HEK293 (cell line): ENCODE results near the gene CDHR4.
"Not testable (repeated sequence)": the region's sequence is repeated elsewhere in the genome, so short reads cannot be mapped to it uniquely, and the experiment has no call there.

Experiments used
- CTCF ChIA-PET: fragments of 350-600 bp; formaldehyde crosslinking; extraction: SDS; loops from one replicate; lab custom pipeline; 2021; ENCODE audit warnings: antibody characterized with exemption; lab: Yijun Ruan, JAX
- POLR2A ChIA-PET: fragments of 300-600 bp; formaldehyde crosslinking; extraction: SDS; loops from one replicate; lab custom pipeline; 2020; ENCODE audit warnings: antibody characterized with exemption, inconsistent platforms; lab: Yijun Ruan, JAX
- H3K27ac ChIP-seq: fragments of 200-500 bp; sonication (Bioruptor generic); 2 replicates; pipeline ENCODE4 v1.5.1; 2014; ENCODE audit warnings: low read depth, low read length, control low read depth, inconsistent platforms; ENCODE audit errors: extremely low read depth
- H3K36me3 ChIP-seq, 2 experiments: fragments of 200-500 bp in 1 of 2; sonication (Bioruptor generic) in 1 of 2; 1 replicate in 1 of 2; 2 replicates in 1 of 2; pipeline ENCODE4 v1.5.1; 2014 to 2017; ENCODE audit warnings: inconsistent platforms in 2 of 2, low read length in 2 of 2; ENCODE audit not compliant: control insufficient read depth in 2 of 2, insufficient read depth in 1 of 2
- H3K4me1 ChIP-seq: fragments of 200-500 bp; sonication (Bioruptor generic); 2 replicates; pipeline ENCODE4 v1.5.1; 2014; ENCODE audit warnings: mild to moderate bottlenecking, low read length, inconsistent platforms; ENCODE audit not compliant: control insufficient read depth, insufficient read depth
- H3K4me3 ChIP-seq: 2 replicates; pipeline ENCODE4 v1.5.1; 2011; ENCODE audit warnings: low read depth, mild to moderate bottlenecking, control low read depth, low read length, moderate library complexity
- H3K9me3 ChIP-seq: fragments of 200-500 bp; sonication (Bioruptor generic); 2 replicates; pipeline ENCODE4 v1.5.1; 2014; ENCODE audit warnings: low read depth, low read length, inconsistent platforms; ENCODE audit not compliant: control insufficient read depth, insufficient read depth
- GLIS1 ChIP-seq: fragments of 450-650 bp; formaldehyde crosslinking; IDR thresholded peaks from 2 replicates; pipeline ENCODE4 v1.5.1; 2016; ENCODE audit warnings: missing biosample characterization, missing genetic modification characterization
- HOXD13 ChIP-seq: sonication (generic); formaldehyde crosslinking; IDR thresholded peaks from 2 replicates; pipeline ENCODE4 v1.8.0; 2022; ENCODE audit warnings: missing genetic modification reagents, borderline replicate concordance
- KLF8 ChIP-seq: fragments of 450-650 bp; formaldehyde crosslinking; IDR thresholded peaks from 2 replicates; pipeline ENCODE4 v1.5.1; 2016; ENCODE audit warnings: missing biosample characterization, missing genetic modification characterization
- SP2 ChIP-seq: fragments of 450-650 bp; formaldehyde crosslinking; IDR thresholded peaks from 2 replicates; pipeline ENCODE4 v1.5.1; 2016; ENCODE audit warnings: missing biosample characterization, missing genetic modification characterization
- ZNF114 ChIP-seq: fragments of 450-650 bp; formaldehyde crosslinking; IDR thresholded peaks from 2 replicates; pipeline ENCODE4 v1.5.0; 2017; ENCODE audit warnings: missing biosample characterization, missing genetic modification characterization
- ZNF121 ChIP-seq: fragments of 450-650 bp; formaldehyde crosslinking; IDR thresholded peaks from 2 replicates; pipeline ENCODE4 v1.5.1; 2016; ENCODE audit warnings: missing biosample characterization, missing genetic modification characterization
- ZNF132 ChIP-seq: fragments of 450-650 bp; formaldehyde crosslinking; IDR thresholded peaks from 2 replicates; pipeline ENCODE4 v1.5.1; 2017; ENCODE audit warnings: missing biosample characterization, missing genetic modification characterization, borderline replicate concordance
- ZNF140 ChIP-seq: fragments of 450-650 bp; formaldehyde crosslinking; IDR thresholded peaks from 2 replicates; pipeline ENCODE4 v1.5.1; 2016; ENCODE audit warnings: missing biosample characterization, missing genetic modification characterization
- ZNF146 ChIP-seq: fragments of 450-650 bp; formaldehyde crosslinking; IDR thresholded peaks from 2 replicates; pipeline ENCODE4 v1.5.1; 2016; ENCODE audit warnings: missing biosample characterization, missing genetic modification characterization
- ZNF174 ChIP-seq: fragments of 450-650 bp; formaldehyde crosslinking; IDR thresholded peaks from 2 replicates; pipeline ENCODE4 v1.5.0; 2017; ENCODE audit warnings: missing biosample characterization, mild to moderate bottlenecking, missing genetic modification characterization
- ZNF324 ChIP-seq: fragments of 450-650 bp; formaldehyde crosslinking; IDR thresholded peaks from 2 replicates; pipeline ENCODE4 v1.5.1; 2016; ENCODE audit warnings: missing biosample characterization, missing genetic modification characterization
- TF ChIP-seq, protein P1 (sequence below): fragments of 450-650 bp; formaldehyde crosslinking; IDR thresholded peaks from 2 replicates; pipeline ENCODE4 v1.5.1; 2017; ENCODE audit warnings: missing biosample characterization, missing genetic modification characterization
- TF ChIP-seq, protein P2 (sequence below): fragments of 450-650 bp; formaldehyde crosslinking; IDR thresholded peaks from 2 replicates; pipeline ENCODE4 v1.5.1; 2016; ENCODE audit warnings: missing biosample characterization, missing genetic modification characterization
- TF ChIP-seq, protein P3 (sequence below): fragments of 450-650 bp; IDR thresholded peaks from 2 replicates; pipeline ENCODE4 v1.5.1; 2018; ENCODE audit warnings: missing biosample characterization, mild to moderate bottlenecking, missing genetic modification characterization
- TF ChIP-seq, protein P4 (sequence below): fragments of 450-650 bp; formaldehyde crosslinking; IDR thresholded peaks from 2 replicates; pipeline ENCODE4 v1.5.1; 2016; ENCODE audit warnings: missing biosample characterization, missing genetic modification characterization
- TF ChIP-seq, protein P5 (sequence below): fragments of 450-650 bp; formaldehyde crosslinking; IDR thresholded peaks from 2 replicates; pipeline ENCODE4 v1.5.1; 2017; ENCODE audit warnings: missing biosample characterization, missing genetic modification characterization

CDHR4 gene

DNA sequence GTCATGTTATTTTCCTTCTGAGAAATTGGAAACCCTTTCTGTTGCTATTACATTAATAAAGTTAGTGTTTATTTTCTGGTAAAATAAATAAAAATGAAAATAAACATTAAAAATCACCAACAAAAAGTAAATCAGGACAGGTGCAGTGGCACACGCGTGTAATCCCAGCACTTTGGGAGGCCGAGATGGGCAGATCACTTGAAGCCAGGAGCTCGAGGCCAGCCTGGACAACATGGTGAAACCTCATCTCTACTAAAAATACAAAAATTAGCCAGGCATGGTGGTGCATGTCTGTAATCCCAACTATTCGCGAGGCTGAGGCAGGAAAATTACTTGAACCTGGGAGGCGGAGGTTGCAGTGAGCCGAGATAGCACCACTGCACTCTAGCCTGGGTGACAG is 23.6 kb downstream of the CDHR4 start:
- CTCF ChIA-PET, result not testable (repeated sequence)

DNA sequence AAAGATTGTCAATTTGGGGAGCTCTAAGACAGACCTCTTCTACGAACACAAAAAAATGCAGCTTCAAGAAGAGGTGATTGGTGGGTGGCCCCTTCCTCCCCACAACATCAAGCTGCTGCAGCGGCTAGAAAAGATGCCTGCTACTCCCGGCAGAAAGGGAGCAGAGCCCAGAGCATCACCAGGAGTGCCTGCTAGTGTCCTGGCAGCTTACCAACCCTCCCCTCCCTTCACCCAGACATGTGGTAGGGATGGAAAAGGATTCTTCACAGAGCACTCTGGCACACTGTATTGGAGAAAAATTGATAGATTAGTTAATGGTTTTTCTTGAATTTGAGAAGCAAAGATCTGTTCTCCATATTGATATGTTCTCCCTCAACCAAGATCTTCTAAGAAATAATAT is 24.1 kb downstream of the CDHR4 start:
- CTCF ChIA-PET, result no interaction called here
- POLR2A ChIA-PET, result no interaction called here
- Histone ChIP-seq H3K4me3 (no peak overlapping the region), H3K36me3 (peaks cover 0 to 25% of the 10 kb centered on the region in 2 experiments; a peak in 2 of 3 replicates), H3K27ac (no peak overlapping the region), H3K9me3 (no peaks in the 10 kb centered on the region), H3K4me1 (no peaks in the 10 kb centered on the region)
- TF ChIP-seq, protein P1, sequence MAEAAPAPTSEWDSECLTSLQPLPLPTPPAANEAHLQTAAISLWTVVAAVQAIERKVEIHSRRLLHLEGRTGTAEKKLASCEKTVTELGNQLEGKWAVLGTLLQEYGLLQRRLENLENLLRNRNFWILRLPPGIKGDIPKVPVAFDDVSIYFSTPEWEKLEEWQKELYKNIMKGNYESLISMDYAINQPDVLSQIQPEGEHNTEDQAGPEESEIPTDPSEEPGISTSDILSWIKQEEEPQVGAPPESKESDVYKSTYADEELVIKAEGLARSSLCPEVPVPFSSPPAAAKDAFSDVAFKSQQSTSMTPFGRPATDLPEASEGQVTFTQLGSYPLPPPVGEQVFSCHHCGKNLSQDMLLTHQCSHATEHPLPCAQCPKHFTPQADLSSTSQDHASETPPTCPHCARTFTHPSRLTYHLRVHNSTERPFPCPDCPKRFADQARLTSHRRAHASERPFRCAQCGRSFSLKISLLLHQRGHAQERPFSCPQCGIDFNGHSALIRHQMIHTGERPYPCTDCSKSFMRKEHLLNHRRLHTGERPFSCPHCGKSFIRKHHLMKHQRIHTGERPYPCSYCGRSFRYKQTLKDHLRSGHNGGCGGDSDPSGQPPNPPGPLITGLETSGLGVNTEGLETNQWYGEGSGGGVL (tag by site-specific recombination), result no peak
- TF ChIP-seq, protein P2, sequence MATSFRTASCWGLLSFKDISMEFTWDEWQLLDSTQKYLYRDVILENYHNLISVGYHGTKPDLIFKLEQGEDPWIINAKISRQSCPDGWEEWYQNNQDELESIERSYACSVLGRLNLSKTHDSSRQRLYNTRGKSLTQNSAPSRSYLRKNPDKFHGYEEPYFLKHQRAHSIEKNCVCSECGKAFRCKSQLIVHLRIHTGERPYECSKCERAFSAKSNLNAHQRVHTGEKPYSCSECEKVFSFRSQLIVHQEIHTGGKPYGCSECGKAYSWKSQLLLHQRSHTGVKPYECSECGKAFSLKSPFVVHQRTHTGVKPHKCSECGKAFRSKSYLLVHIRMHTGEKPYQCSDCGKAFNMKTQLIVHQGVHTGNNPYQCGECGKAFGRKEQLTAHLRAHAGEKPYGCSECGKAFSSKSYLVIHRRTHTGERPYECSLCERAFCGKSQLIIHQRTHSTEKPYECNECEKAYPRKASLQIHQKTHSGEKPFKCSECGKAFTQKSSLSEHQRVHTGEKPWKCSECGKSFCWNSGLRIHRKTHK (tag by site-specific recombination), result no peak
- TF ChIP-seq HOXD13 (CRISPR knock-in tag) (no peak), ZNF140 (no peak), GLIS1 (tag by site-specific recombination) (no peak), ZNF324 (tag by site-specific recombination) (no peak), ZNF114 (no peak)
- TF ChIP-seq, protein P3, sequence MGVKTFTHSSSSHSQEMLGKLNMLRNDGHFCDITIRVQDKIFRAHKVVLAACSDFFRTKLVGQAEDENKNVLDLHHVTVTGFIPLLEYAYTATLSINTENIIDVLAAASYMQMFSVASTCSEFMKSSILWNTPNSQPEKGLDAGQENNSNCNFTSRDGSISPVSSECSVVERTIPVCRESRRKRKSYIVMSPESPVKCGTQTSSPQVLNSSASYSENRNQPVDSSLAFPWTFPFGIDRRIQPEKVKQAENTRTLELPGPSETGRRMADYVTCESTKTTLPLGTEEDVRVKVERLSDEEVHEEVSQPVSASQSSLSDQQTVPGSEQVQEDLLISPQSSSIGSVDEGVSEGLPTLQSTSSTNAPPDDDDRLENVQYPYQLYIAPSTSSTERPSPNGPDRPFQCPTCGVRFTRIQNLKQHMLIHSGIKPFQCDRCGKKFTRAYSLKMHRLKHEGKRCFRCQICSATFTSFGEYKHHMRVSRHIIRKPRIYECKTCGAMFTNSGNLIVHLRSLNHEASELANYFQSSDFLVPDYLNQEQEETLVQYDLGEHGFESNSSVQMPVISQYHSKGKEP (tag by site-specific recombination), result no peak

More for the DNA sequence above, 23.6 kb downstream of the CDHR4 start:
- POLR2A ChIA-PET, H3K27ac ChIP-seq, H3K9me3 ChIP-seq, H3K4me3 ChIP-seq, H3K4me1 ChIP-seq: not testable (repeated sequence)
- H3K36me3 ChIP-seq, result peaks cover 0 to 31% of the 10 kb centered on the region in 2 experiments; a peak in 2 of 3 replicates

DNA sequence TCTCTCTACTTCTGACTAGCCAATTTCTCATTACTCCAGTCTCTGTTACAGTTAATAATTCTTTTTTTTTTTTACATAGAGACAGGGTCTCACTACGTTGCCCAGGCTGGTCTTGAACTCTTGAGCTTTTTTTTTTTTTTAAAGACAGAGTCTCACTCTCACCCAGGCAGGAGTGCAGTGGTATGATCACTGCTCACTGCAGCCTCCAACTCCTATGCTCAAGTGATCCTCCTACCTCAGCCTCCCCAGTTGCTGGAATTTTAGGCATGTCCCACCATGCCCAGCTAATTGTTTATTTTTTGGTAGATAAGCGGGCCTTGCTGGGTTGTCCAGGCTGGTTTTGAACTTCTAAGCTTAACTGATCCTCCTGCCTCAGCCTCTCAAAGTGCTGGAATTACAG is 27.0 kb downstream of the CDHR4 start:
- ChIA-PET POLR2A (interaction anchor here (1.3 kb wide), 1 partner anchor 49 kb away, joined by 4 read pairs; no protein-coding TSS in a partner anchor), CTCF (no interaction called here)
- no peak overlapping the region for H3K4me3 ChIP-seq

DNA sequence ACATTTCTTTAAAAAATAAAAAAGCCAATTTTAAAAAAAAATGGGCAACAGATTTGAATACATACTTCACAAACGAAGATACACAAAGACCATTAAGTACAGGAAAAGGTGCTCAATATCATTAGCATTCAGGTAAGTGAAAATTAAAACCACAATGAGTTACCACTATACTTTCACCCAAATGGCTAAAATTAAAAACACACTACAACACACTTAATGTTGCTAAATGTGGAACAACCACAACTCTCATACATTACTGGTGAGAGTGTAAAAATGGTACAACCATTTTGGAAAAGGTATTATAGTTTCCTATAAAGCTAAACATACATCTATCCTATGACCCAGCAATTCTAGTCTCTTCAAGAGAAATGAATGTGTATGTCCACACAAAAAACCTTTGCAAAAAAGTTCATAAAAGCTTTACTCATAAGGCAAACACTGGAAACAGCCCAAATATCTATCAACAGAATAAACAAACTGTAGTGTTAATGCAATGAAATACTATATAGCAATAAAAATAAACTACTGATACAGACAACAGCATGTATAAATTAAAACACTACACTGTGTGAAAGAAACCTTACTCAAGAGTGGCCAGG is 28.2 kb downstream of the CDHR4 start:
- H3K27ac ChIP-seq, result no peak overlapping the region

More for the DNA sequence above, 27.0 kb downstream of the CDHR4 start:
- Histone ChIP-seq H3K9me3 (no peaks in the 10 kb centered on the region), H3K4me1 (no peaks in the 10 kb centered on the region), H3K36me3 (peaks cover 0 to 23% of the 10 kb centered on the region in 2 experiments; a peak in 2 of 3 replicates), H3K27ac (no peak overlapping the region)
- peak; percentile 68; the same call in 1 of the 2 replicates for TF ChIP-seq ZNF121 (tag by site-specific recombination)
- TF ChIP-seq, protein P4, sequence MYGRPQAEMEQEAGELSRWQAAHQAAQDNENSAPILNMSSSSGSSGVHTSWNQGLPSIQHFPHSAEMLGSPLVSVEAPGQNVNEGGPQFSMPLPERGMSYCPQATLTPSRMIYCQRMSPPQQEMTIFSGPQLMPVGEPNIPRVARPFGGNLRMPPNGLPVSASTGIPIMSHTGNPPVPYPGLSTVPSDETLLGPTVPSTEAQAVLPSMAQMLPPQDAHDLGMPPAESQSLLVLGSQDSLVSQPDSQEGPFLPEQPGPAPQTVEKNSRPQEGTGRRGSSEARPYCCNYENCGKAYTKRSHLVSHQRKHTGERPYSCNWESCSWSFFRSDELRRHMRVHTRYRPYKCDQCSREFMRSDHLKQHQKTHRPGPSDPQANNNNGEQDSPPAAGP (tag by site-specific recombination), result no peak

More for the DNA sequence above, 28.2 kb downstream of the CDHR4 start:
- 0 out of 2 replicates have a peak, but pooled peaks have one; percentile 16 for TF ChIP-seq ZNF146 (tag by site-specific recombination)
- TF ChIP-seq KLF8 (tag by site-specific recombination), result no peak
- no peak for TF ChIP-seq ZNF132 (tag by site-specific recombination)
- TF ChIP-seq, protein P5, sequence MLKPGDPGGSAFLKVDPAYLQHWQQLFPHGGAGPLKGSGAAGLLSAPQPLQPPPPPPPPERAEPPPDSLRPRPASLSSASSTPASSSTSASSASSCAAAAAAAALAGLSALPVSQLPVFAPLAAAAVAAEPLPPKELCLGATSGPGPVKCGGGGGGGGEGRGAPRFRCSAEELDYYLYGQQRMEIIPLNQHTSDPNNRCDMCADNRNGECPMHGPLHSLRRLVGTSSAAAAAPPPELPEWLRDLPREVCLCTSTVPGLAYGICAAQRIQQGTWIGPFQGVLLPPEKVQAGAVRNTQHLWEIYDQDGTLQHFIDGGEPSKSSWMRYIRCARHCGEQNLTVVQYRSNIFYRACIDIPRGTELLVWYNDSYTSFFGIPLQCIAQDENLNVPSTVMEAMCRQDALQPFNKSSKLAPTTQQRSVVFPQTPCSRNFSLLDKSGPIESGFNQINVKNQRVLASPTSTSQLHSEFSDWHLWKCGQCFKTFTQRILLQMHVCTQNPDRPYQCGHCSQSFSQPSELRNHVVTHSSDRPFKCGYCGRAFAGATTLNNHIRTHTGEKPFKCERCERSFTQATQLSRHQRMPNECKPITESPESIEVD (tag by site-specific recombination), result peak; percentile 50; the same call in 1 of the 2 replicates
- TF ChIP-seq ZNF174 (tag by site-specific recombination), result no peak
- no peak for TF ChIP-seq SP2 (tag by site-specific recombination)
- H3K9me3 ChIP-seq, result no peaks in the 10 kb centered on the region
- POLR2A ChIA-PET, result no interaction called here
- H3K4me3 ChIP-seq, result no peak overlapping the region
- no peaks in the 10 kb centered on the region for H3K4me1 ChIP-seq
- CTCF ChIA-PET, result no interaction called here
- H3K36me3 ChIP-seq, result peaks cover 0 to 17% of the 10 kb centered on the region in 2 experiments; a peak in 2 of 3 replicates
